B cell (primary cell): ENCODE results near the gene IFNG. TPM values are rescaled to one million over a fixed set of nuclear protein-coding genes. Genes with fewer than 3 reads are reported as not detected.

ENCODE experiments used
- ATAC-seq: fragments of 200-7000 bp; cut with Tn5 transposase; one replicate; pipeline ENCODE4 v1.10.0; 2021; ENCODE audit warnings: low read depth, mild to moderate bottlenecking, moderate number of reproducible peaks, moderate library complexity
- CTCF ChIA-PET: fragments of 350-600 bp; sonication (Branson Sonifier 250); formaldehyde crosslinking; loops from one replicate; lab custom pipeline; 2021; ENCODE audit warnings: antibody characterized with exemption, inconsistent platforms; lab: Charles Lee
- POLR2A ChIA-PET: fragments of 350-600 bp; sonication (Branson Sonifier 250); formaldehyde crosslinking; loops from one replicate; lab custom pipeline; 2021; ENCODE audit warnings: antibody characterized with exemption; lab: Charles Lee
- DNase-seq: peaks from one replicate; pipeline ENCODE4 v3.0.0; 2013
- H2AFZ ChIP-seq: 2 replicates; pipeline ENCODE4 v1.6.1; 2012; ENCODE audit warnings: mild to moderate bottlenecking, low read depth, low read length; ENCODE audit not compliant: insufficient read depth, poor library complexity, severe bottlenecking
- H3K27ac ChIP-seq, 2 donors: 1 replicate in 1 of 2; 2 replicates in 1 of 2; pipeline ENCODE4 v1.5.1; 2012 to 2013; ENCODE audit warnings: low read length in 2 of 2, mild to moderate bottlenecking in 2 of 2, moderate library complexity in 1 of 2
- H3K27me3 ChIP-seq, 4 experiments: fragments of 200-600 bp in 1 of 4; sonication (generic) in 1 of 4; replicated peaks in 1 of 4; 1 replicate in 2 of 4; 2 replicates in 2 of 4; pipeline versions ENCODE4 v1.6.1 to v1.7.0; 2013 to 2016; ENCODE audit warnings: low read length in 3 of 4, mild to moderate bottlenecking in 2 of 4, mixed read lengths in 1 of 4, moderate library complexity in 1 of 4; ENCODE audit not compliant: insufficient read depth in 4 of 4, control insufficient read depth in 3 of 4; ENCODE audit errors: control extremely low read depth in 1 of 4
- H3K36me3 ChIP-seq, 2 experiments: replicated peaks in 1 of 2; 1 replicate in 1 of 2; 2 replicates in 1 of 2; pipeline versions ENCODE4 v1.6.1 to v1.7.1; 2013; ENCODE audit warnings: low read length in 1 of 2; ENCODE audit not compliant: insufficient read depth in 2 of 2, control insufficient read depth in 1 of 2; ENCODE audit errors: control extremely low read depth in 1 of 2, extremely low read depth in 1 of 2
- H3K4me1 ChIP-seq, 2 donors: fragments of 200-600 bp in 1 of 2; sonication (generic) in 1 of 2; 1 replicate in 1 of 2; 2 replicates in 1 of 2; pipeline versions ENCODE4 v1.5.1 to v1.6.1; 2013 to 2017; ENCODE audit warnings: low read length in 2 of 2; ENCODE audit not compliant: control insufficient read depth in 2 of 2, insufficient read depth in 2 of 2
- H3K4me2 ChIP-seq: replicated peaks from 2 replicates; pipeline ENCODE3; 2012; ENCODE audit warnings: mild to moderate bottlenecking, low read depth, low read length; ENCODE audit not compliant: poor library complexity, severe bottlenecking
- H3K4me3 ChIP-seq, 5 experiments: fragments of 200-600 bp in 1 of 5; sonication (generic) in 1 of 5; 1 replicate in 3 of 5; 2 replicates in 2 of 5; pipeline versions ENCODE4 v1.5.1 to v1.7.0; 2011 to 2016; ENCODE audit warnings: low read length in 4 of 5, mild to moderate bottlenecking in 4 of 5, low read depth in 2 of 5, control low read depth in 1 of 5, moderate library complexity in 1 of 5; ENCODE audit not compliant: insufficient read depth in 1 of 5; ENCODE audit errors: control extremely low read depth in 1 of 5, extremely low read depth in 1 of 5
- H3K79me2 ChIP-seq: fragments of 200-600 bp; sonication (generic); one replicate; pipeline ENCODE4 v1.6.0; 2016; ENCODE audit warnings: low read length; ENCODE audit not compliant: control insufficient read depth, insufficient read depth
- H3K9ac ChIP-seq: fragments of 200-600 bp; sonication (generic); 2 replicates; pipeline ENCODE4 v1.6.1; 2017; ENCODE audit warnings: mild to moderate bottlenecking, low read length, moderate library complexity
- H3K9me3 ChIP-seq, 3 donors: one replicate each; pipeline versions ENCODE4 v1.6.1 to v1.7.1; 2013; ENCODE audit warnings: low read length in 2 of 3; ENCODE audit not compliant: control insufficient read depth in 2 of 3, insufficient read depth in 1 of 3; ENCODE audit errors: control extremely low read depth in 1 of 3
- H4K20me1 ChIP-seq: 2 replicates; pipeline ENCODE4 v1.6.0; 2012; ENCODE audit warnings: mild to moderate bottlenecking, low read length; ENCODE audit not compliant: insufficient read depth, control insufficient read depth, poor library complexity, severe bottlenecking
- H3K27ac Mint-ChIP-seq: one replicate; pipeline ENCODE4 v1.8.0; 2021; ENCODE audit warnings: mixed read lengths
- H3K27me3 Mint-ChIP-seq: one replicate; pipeline ENCODE4 v1.8.0; 2021; ENCODE audit warnings: mixed read lengths
- H3K4me1 Mint-ChIP-seq: one replicate; pipeline ENCODE4 v1.8.0; 2021; ENCODE audit warnings: mixed read lengths
- H3K4me3 Mint-ChIP-seq: one replicate; pipeline ENCODE4 v1.8.0; 2021; ENCODE audit warnings: mixed read lengths
- H3K9me3 Mint-ChIP-seq: one replicate; pipeline ENCODE4 v1.8.0; 2022; ENCODE audit warnings: mixed read lengths; ENCODE audit not compliant: insufficient read depth
- EZH2 ChIP-seq: IDR thresholded peaks from 2 replicates; pipeline ENCODE4 v1.6.1; 2012; ENCODE audit warnings: borderline replicate concordance, low read depth, mild to moderate bottlenecking, moderate library complexity, low read length; ENCODE audit not compliant: insufficient read depth, poor library complexity, severe bottlenecking
- WGBS: methylation state at CpG from one replicate; pipeline ENCODE4 v1.1.5; 2013; ENCODE audit warnings: missing lambda C conversion rate; ENCODE audit not compliant: insufficient coverage; 5-methylcytosine and 5-hydroxymethylcytosine counted together
- intact Hi-C: fragments of 100-400 bp; cut with micrococcal nuclease; formaldehyde crosslinking; loops from one replicate; pipeline ENCODE4 v1.10.0; 2022
- polyA plus RNA-seq: library from polyadenylated mRNA; depleted of rRNA; stranded (reverse); fragments of >200 nt; gene quantifications from 2 replicates; pipeline ENCODE4 v1.2.3, GENCODE V29; 2012
- total RNA-seq, 2 donors: library from RNA; stranded (reverse); fragments of 120-200 nt in 1 of 2; gene quantifications; 1 replicate in 1 of 2; 2 replicates in 1 of 2; pipeline versions ENCODE4 v1.2.3 to v1.2.4, GENCODE V29; 2013 to 2022
- TF ChIP-seq, protein P1 (sequence below): fragments of 200-600 bp; IDR thresholded peaks from one replicate; pipeline ENCODE4 v1.8.0; 2022; ENCODE audit warnings: antibody characterized with exemption, mild to moderate bottlenecking

IFNG gene
- total and polyA plus RNA-seq, 2 donors (not counting 1 experiment from before 2014, with no cell fraction given), result 0.24 TPM; not detected in 1

DNA sequence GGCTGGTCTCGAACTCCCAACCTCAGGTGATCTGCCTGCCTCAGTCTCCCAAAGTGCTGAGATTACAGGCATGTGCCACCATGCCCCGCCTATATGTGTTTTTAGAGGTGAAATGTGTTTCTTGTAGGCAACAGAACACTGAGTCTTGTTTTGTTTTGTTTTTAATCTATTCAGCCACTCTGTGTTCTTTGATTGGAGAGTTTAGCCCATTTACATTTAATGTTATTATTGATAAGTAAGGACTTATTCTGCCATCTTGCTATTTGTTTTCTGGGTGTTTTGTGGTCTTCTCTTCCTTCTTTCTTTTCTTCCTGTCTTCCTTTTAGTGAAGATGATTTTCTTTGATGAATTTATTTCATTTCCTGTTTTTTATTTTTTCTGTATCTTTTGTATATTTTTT is 29.6 kb downstream of the IFNG start:
- ChIA-PET CTCF (no interaction called here), POLR2A (no interaction called here)
- Histone ChIP-seq H4K20me1 (no peaks in the 10 kb centered on the region), H3K9me3 (peaks cover 2 to 20% (median 12%) of the 10 kb centered on the region in 3 donors), H3K27me3 (no peaks in the 10 kb centered on the region), H3K9ac (no peak overlapping the region), H3K36me3 (no peaks in the 10 kb centered on the region), H3K79me2 (no peaks in the 10 kb centered on the region), H3K4me2 (no peak overlapping the region), H2AFZ (no peak overlapping the region), H3K27ac (no peak overlapping the region), H3K4me1 (no peaks in the 10 kb centered on the region), H3K4me3 (no peak overlapping the region)
- DNase-seq (no peak), ATAC-seq (no peak)
- TF ChIP-seq, protein P1, sequence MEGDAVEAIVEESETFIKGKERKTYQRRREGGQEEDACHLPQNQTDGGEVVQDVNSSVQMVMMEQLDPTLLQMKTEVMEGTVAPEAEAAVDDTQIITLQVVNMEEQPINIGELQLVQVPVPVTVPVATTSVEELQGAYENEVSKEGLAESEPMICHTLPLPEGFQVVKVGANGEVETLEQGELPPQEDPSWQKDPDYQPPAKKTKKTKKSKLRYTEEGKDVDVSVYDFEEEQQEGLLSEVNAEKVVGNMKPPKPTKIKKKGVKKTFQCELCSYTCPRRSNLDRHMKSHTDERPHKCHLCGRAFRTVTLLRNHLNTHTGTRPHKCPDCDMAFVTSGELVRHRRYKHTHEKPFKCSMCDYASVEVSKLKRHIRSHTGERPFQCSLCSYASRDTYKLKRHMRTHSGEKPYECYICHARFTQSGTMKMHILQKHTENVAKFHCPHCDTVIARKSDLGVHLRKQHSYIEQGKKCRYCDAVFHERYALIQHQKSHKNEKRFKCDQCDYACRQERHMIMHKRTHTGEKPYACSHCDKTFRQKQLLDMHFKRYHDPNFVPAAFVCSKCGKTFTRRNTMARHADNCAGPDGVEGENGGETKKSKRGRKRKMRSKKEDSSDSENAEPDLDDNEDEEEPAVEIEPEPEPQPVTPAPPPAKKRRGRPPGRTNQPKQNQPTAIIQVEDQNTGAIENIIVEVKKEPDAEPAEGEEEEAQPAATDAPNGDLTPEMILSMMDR, result no peak
- no peak for TF ChIP-seq EZH2
- Mint-ChIP-seq H3K4me1 (no peaks in the 10 kb centered on the region), H3K4me3 (no peak overlapping the region), H3K27me3 (no peaks in the 10 kb centered on the region), H3K27ac (no peak overlapping the region), H3K9me3 (peaks cover 19% of the 10 kb centered on the region)
- intact Hi-C loops, result no loop called here
- WGBS, result 100% methylated on average over 2 of the region's 2 CpGs

DNA sequence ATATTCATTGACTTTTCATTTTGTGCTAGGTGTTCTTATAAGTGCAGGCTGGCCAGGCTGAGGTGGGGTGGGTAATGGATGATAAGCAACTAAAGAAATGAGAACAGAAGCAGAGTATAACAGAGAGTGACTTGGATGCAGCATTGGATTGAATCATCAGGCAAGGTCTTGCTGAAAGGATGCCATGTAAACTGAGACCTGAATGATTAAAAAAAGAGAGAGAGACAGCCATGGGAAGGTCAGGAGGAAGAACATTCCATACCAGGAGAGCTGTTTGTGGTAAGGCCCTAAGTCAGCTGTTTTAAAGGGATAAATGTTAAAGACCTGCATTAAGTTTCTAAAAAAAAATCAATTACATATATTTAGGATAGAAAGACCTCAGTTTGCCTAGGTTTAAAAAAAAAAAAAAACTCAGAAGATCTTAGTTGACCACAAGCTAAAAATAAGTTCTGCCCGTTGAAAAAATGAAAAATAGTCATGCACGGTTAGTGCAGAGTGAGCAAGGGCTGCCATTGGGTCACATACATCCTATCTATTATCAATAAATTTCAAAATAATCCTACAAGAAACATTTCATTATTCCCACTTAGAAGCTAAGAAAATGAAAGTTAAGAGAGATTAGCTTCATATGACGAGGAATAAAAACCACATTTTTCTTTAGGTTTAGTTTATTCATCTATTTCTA is 37.2 kb downstream of the IFNG start:
- POLR2A ChIA-PET, result no interaction called here

More for the DNA sequence above, 37.2 kb downstream of the IFNG start:
- Mint-ChIP-seq H3K9me3 (peaks cover under 1% of the 10 kb centered on the region), H3K27me3 (no peaks in the 10 kb centered on the region), H3K4me1 (no peaks in the 10 kb centered on the region), H3K4me3 (no peak overlapping the region), H3K27ac (no peak overlapping the region)
- H3K79me2 ChIP-seq, result no peaks in the 10 kb centered on the region
- H4K20me1 ChIP-seq, result no peaks in the 10 kb centered on the region
- no peak for DNase-seq
- CTCF ChIA-PET, result interaction anchor here (0.7 kb wide), 1 partner anchor 952 kb away, joined by 3 read pairs; no protein-coding TSS in a partner anchor
- no peak overlapping the region for H3K4me2 ChIP-seq
- peaks cover 0 to 4% (median under 1%) of the 10 kb centered on the region in 3 donors for H3K9me3 ChIP-seq
- no peak for ATAC-seq
- H3K27me3 ChIP-seq, result no peaks in the 10 kb centered on the region
- WGBS, result no CpG with 5 or more reads among the region's 3 CpGs
- H3K36me3 ChIP-seq, result no peaks in the 10 kb centered on the region
- TF ChIP-seq, protein P1, result no peak
- TF ChIP-seq EZH2, result no peak
- H3K4me3 ChIP-seq, result no peak overlapping the region
- H3K4me1 ChIP-seq, result peaks cover 0 to 12% of the 10 kb centered on the region in 2 donors
- no peak overlapping the region for H3K9ac ChIP-seq
- H2AFZ ChIP-seq, result no peak overlapping the region
- H3K27ac ChIP-seq, result no peak overlapping the region
- intact Hi-C loops, result no loop called here
